Suprapubic skin (tissue), 4 donors: ENCODE data around the gene RABGGTA. TPM values are rescaled to one million over a fixed set of nuclear protein-coding genes. Genes with fewer than 3 reads are reported as not detected.
A peak's percentile ranks its signal among the peaks of the same experiment; 100 is the strongest.

Source experiments
- DNase-seq, 2 donors: peaks; one replicate each; pipeline ENCODE4 v3.0.0-alpha.2; 2019; ENCODE audit warnings: low spot score in 2 of 2
- H3K27ac ChIP-seq: fragments of 200-600 bp; sonication (generic); one replicate; pipeline ENCODE4 v1.5.1; 2019
- H3K27me3 ChIP-seq: fragments of 200-600 bp; sonication (generic); one replicate; pipeline ENCODE4 v1.5.1; 2019
- H3K36me3 ChIP-seq: fragments of 200-600 bp; sonication (generic); one replicate; pipeline ENCODE4 v1.5.1; 2019
- H3K4me1 ChIP-seq: fragments of 200-600 bp; sonication (generic); one replicate; pipeline ENCODE4 v1.5.1; 2019
- H3K4me3 ChIP-seq: fragments of 200-600 bp; sonication (generic); one replicate; pipeline ENCODE4 v1.5.1; 2019; ENCODE audit warnings: mild to moderate bottlenecking
- H3K9me3 ChIP-seq: fragments of 200-600 bp; sonication (generic); one replicate; pipeline ENCODE4 v1.5.1; 2019
- CTCF ChIP-seq, 2 donors: fragments of 200-600 bp in 1 of 2; fragments of 450-650 bp in 1 of 2; sonication (generic) in 1 of 2; IDR thresholded peaks; one replicate each; pipeline ENCODE4 v1.5.1; 2016 to 2019; ENCODE audit warnings: antibody characterized with exemption in 2 of 2, mild to moderate bottlenecking in 1 of 2, moderate library complexity in 1 of 2
- EP300 ChIP-seq: sonication (generic); formaldehyde crosslinking; IDR thresholded peaks from one replicate; pipeline ENCODE4 v1.6.1; 2017; ENCODE audit warnings: antibody characterized with exemption
- POLR2A ChIP-seq, 2 donors: fragments of 450-650 bp; IDR thresholded peaks; one replicate each; pipeline ENCODE4 v1.6.1; 2017; ENCODE audit warnings: antibody characterized with exemption in 2 of 2, mild to moderate bottlenecking in 2 of 2, moderate library complexity in 2 of 2
- POLR2AphosphoS5 ChIP-seq, 3 donors: sonication (generic); formaldehyde crosslinking; IDR thresholded peaks; one replicate each; pipeline ENCODE4 v1.6.1; 2017; ENCODE audit warnings: antibody characterized with exemption in 3 of 3
- WGBS: methylation state at CpG from one replicate; pipeline ENCODE4 v1.1.5; 2018; 5-methylcytosine and 5-hydroxymethylcytosine counted together
- total RNA-seq, 4 donors: library from RNA; depleted of rRNA; stranded (reverse); fragments of >200 nt; gene quantifications; one replicate each; pipeline ENCODE4 v1.1.0, GENCODE V29; 2016

Gene RABGGTA
- total RNA-seq, 4 donors from 2014 or later: 50.4 to 65.9 (median 53.1) TPM

- Histone ChIP-seq H3K27me3 (no peaks in the 10 kb centered on the region), H3K27ac (no peak overlapping the region), H3K9me3 (no peaks in the 10 kb centered on the region), H3K4me1 (no peaks in the 10 kb centered on the region), H3K4me3 (no peak overlapping the region), H3K36me3 (peaks cover 44% of the 10 kb centered on the region)
- 84% methylated on average over 6 of the region's 11 CpGs for WGBS
- DNase-seq: peak in 1 of 2 donors; percentile 53
- no peak for TF ChIP-seq POLR2A (IDR thresholded peaks at IDR 0.05)
- no peak for TF ChIP-seq CTCF (IDR thresholded peaks at IDR 0.05)
- TF ChIP-seq POLR2AphosphoS5 (IDR thresholded peaks at IDR 0.05): no peak
- no peak for TF ChIP-seq EP300
These were observed 18.9 kb downstream of the RABGGTA start for GRCh38 chr14:24252289-24253124.

- DNase-seq: no peak
- Histone ChIP-seq H3K4me3 (no peak overlapping the region), H3K27ac (no peak overlapping the region), H3K4me1 (no peaks in the 10 kb centered on the region), H3K9me3 (no peaks in the 10 kb centered on the region), H3K27me3 (no peaks in the 10 kb centered on the region), H3K36me3 (peaks cover 44% of the 10 kb centered on the region)
- WGBS: no CpG with 5 or more reads among the region's 1 CpG
- no peak for TF ChIP-seq POLR2AphosphoS5 (IDR thresholded peaks at IDR 0.05)
- no peak for TF ChIP-seq POLR2A (IDR thresholded peaks at IDR 0.05)
- TF ChIP-seq CTCF (IDR thresholded peaks at IDR 0.05): no peak
- no peak for TF ChIP-seq EP300
These were observed 19.5 kb downstream of the RABGGTA start for GRCh38 chr14:24251880-24252288.

- no peak overlapping the region for H3K4me3 ChIP-seq
- H3K27ac ChIP-seq: no peak overlapping the region
- 64% methylated on average over 4 of the region's 4 CpGs for WGBS
- no peaks in the 10 kb centered on the region for H3K4me1 ChIP-seq
- peaks cover 37% of the 10 kb centered on the region for H3K36me3 ChIP-seq
- no peaks in the 10 kb centered on the region for H3K9me3 ChIP-seq
- H3K27me3 ChIP-seq: no peaks in the 10 kb centered on the region
- no peak for DNase-seq
- TF ChIP-seq CTCF (IDR thresholded peaks at IDR 0.05) (no peak), POLR2A (IDR thresholded peaks at IDR 0.05) (no peak), EP300 (no peak), POLR2AphosphoS5 (IDR thresholded peaks at IDR 0.05) (no peak)
These were observed 21.0 kb downstream of the RABGGTA start for GRCh38 chr14:24250354-24250753.

GRCh38 chr14:24249230-24250021, 22.0 kb downstream of the RABGGTA start:
- no peak for TF ChIP-seq EP300
- no peak for TF ChIP-seq POLR2A (IDR thresholded peaks at IDR 0.05)
- TF ChIP-seq CTCF (IDR thresholded peaks at IDR 0.05): no peak
- TF ChIP-seq POLR2AphosphoS5 (IDR thresholded peaks at IDR 0.05): no peak

GRCh38 chr14:24247422-24247821, 24.0 kb downstream of the RABGGTA start:
- DNase-seq: no peak
- Histone ChIP-seq H3K9me3 (no peaks in the 10 kb centered on the region), H3K27me3 (no peaks in the 10 kb centered on the region), H3K4me1 (peaks cover 8% of the 10 kb centered on the region), H3K36me3 (peaks cover 8% of the 10 kb centered on the region), H3K27ac (no peak overlapping the region), H3K4me3 (no peak overlapping the region)
- TF ChIP-seq POLR2AphosphoS5 (IDR thresholded peaks at IDR 0.05): no peak
- 81% methylated on average over 7 of the region's 7 CpGs for WGBS

More at GRCh38 chr14:24249230-24250021, 22.0 kb downstream of the RABGGTA start:
- H3K9me3 ChIP-seq: no peaks in the 10 kb centered on the region
- DNase-seq: no peak
- no peaks in the 10 kb centered on the region for H3K27me3 ChIP-seq
- no peak overlapping the region for H3K4me3 ChIP-seq
- H3K27ac ChIP-seq: no peak overlapping the region
- peaks cover 28% of the 10 kb centered on the region for H3K36me3 ChIP-seq
- no peaks in the 10 kb centered on the region for H3K4me1 ChIP-seq
- WGBS: 82% methylated on average over 7 of the region's 13 CpGs
